NCI-H2171 treated with DMSO at 0.1 percent for 48 hours (cell line): ENCODE measurements around the gene GPC2.
"Not testable (repeated sequence)": the region's sequence is repeated elsewhere in the genome, so short reads cannot be mapped to it uniquely, and the experiment has no call there.

Experiments used
- DNase-seq: peaks from one replicate; lab custom pipeline; 2025; lab: John Stamatoyannopoulos, UW

The GPC2 gene, protein sequence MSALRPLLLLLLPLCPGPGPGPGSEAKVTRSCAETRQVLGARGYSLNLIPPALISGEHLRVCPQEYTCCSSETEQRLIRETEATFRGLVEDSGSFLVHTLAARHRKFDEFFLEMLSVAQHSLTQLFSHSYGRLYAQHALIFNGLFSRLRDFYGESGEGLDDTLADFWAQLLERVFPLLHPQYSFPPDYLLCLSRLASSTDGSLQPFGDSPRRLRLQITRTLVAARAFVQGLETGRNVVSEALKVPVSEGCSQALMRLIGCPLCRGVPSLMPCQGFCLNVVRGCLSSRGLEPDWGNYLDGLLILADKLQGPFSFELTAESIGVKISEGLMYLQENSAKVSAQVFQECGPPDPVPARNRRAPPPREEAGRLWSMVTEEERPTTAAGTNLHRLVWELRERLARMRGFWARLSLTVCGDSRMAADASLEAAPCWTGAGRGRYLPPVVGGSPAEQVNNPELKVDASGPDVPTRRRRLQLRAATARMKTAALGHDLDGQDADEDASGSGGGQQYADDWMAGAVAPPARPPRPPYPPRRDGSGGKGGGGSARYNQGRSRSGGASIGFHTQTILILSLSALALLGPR

DNA sequence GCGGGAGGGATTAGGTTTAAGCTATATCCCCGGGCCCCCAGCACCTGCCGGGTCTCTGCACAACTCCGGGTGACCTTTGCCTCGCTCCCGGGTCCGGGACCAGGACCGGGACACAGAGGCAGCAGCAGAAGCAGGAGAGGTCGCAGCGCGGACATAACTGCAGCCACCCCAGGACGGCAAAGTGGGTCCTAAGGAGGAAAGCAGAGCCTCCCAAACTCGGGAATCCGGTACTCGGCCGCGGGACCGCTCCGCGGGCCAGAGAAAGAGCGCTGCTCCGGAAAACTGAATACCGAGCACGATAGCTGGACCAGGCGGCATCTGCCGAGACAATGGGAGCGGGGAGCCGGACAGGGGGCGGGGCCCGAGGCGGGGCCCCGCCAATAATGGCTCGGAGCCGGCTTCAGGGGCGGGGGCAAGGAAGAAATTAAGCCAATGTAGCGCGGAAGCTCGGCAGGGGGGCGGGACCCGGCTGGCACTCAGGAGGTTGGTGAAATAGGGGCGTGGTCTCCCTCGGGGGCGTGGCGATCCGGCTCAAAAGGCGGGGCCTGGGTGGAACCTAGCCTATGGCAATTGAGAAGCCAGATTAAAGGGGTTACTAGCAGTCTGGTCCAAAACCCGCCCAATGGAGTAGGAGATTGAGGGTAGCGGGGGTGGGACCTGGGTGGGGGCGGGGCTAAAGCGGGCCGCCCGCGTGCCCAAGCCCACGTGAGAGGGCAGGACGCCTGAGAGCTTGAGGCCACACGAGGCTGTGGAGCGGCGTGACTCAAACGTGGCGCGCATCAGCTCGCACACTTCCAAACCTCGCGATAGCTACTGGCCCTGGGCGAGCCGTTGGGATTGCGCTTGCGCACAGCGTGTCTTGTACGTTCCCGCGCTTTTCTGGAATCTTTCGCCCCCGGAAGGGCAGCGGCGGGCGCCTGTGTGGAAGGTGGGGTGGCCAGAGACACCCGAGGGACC lies at the start of gene GPC2, which contains the start of gene STAG3:
TSS of gene GPC2 (minus strand) at position 337 of the 957 bp plus-strand sequence. CDS start at position 155, 182 bp downstream.
TSS of gene STAG3 (plus strand) at position 874 of the 957 bp plus-strand sequence. CDS start 2,639 bp downstream, outside the sequence.
- peak; percentile 96 for DNase-seq

DNA sequence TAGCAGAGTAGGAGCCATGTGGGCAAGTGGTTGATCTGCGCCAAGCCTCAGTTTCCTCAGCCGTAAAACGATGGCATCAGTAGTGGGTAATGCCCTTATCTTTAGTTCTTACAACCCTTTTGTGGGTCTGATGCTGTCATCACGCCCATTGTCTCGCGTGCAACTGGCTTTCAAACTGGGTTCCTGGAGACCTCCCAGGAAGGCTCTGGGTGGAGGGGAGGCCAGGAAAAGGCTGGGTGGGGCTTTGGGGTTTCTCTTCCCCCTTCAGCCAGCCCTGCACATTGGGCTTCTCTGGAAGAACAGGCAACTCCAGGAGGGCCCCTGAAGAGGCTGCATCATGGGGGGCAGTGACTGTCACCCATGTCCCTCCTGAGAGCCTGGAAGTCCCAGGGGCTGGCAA lies 47.7 kb upstream of the GPC2 start:
- DNase-seq: not testable (repeated sequence)

DNA sequence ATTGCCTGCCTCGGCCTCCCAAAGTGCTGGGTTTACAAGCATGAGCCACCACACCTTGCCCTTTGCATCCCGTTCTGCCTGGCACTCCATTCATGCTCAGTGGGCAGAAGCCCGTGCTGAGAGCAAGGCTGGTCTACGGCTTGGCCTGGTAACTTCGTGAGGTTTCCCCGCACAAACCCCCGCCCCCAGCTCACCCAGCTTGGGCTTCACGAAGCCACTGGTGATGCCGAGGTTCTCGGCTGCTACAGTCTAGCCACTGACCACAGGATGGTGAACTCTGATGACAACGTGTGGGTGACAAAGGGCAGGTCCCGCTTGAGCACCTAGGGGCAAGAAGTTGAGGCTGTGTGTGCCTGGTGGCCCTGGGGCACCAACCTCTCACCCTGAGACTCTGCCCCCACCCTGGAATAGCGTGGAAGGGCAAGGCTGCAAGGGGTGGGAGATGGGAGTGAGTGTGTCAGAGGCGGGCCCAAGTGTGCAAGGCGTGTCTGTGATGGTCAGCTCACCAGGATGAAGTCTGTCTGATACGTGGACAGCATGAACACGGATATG lies 46.3 kb upstream of the GPC2 start:
- not testable (repeated sequence) for DNase-seq

DNA sequence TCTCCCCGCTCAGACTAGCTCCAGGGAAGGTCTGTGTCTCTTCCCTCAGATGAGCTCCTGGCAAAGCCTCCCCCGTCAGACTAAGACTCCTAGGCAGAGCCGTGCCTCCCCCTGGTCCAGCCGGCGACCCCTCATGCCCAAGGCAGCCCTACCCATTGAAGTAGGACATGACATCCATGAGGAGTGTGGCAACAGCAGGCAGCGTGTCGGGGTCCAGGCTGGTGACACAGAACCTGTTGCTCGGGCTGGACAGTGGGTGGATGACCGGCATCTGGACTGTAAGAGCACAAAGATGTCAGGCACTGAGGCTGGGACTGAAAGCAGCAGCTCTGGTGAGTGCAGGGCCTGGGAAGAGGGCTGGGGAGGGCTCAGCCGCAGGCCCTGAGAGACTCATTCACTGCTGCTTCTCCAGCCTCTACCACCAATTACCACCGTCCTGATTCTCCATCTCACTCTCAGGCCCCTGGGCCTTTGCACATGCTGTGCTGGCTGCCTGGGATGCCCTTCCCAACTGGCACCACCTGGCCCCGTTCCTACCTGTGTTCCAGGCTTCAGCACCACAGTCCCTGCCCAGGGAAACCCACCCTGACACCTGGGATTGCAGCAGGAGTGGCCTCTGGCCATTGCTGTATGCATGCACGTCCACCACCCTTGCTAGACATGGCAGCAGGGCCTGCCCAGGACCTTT lies 45.4 kb upstream of the GPC2 start:
- no peak for DNase-seq

DNA sequence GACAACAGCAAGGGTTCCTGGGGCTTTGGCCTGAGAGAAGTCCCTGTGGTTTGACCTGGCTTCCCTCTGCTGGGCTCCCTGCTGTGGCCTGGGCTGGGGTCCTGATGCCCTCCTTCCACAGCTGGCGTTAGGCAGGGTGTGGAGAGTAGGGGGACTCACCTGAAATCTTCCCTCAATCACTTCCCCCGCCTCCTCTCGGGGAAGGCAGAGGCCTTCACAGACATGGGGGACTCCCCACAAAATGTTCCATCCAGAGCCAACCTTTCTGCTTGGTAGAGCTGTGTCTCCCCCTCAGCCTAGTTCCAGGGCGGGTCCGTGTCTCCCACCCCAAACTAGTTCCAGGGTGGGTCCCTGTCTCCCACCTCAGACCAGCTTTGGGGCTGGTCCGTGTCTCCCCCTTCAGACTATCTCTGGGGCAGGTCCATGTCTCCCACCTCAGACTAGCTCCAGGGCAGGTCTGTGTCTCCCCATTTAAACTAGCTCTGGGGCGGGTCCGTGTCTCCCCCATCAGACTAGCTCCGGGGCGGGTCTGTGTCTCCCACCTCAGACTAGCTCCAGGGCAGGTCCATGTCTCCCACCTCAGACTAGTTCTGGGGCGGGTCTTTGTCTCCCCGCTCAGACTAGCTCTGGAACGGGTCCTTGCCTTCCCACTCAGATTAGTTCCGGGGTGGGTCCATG lies 44.7 kb upstream of the GPC2 start:
- DNase-seq: no peak

DNA sequence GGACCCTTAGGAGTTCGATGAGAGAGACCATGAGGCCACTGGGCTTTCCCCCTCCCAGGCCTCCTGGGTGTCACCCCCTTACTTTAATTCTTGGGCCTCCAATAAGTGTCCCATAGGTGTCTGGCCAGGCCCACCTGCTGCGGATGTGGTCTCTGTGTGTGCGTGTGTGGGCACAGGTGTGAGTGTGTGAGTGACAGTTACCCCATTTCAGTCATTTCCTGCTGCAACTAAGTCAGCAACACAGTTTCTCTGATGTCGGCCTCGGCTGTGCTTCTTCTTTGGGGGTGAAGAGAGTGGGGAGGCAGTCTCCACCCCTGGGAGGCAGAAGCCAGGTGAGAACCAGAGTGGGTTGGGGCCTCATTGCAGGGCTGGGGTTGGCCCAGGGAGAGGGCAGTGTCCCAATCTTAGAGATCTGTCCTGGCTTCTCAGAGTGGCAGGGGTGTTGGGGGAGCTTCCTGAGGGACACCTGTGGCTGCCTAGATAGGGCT lies 44.1 kb upstream of the GPC2 start:
- no peak for DNase-seq

DNA sequence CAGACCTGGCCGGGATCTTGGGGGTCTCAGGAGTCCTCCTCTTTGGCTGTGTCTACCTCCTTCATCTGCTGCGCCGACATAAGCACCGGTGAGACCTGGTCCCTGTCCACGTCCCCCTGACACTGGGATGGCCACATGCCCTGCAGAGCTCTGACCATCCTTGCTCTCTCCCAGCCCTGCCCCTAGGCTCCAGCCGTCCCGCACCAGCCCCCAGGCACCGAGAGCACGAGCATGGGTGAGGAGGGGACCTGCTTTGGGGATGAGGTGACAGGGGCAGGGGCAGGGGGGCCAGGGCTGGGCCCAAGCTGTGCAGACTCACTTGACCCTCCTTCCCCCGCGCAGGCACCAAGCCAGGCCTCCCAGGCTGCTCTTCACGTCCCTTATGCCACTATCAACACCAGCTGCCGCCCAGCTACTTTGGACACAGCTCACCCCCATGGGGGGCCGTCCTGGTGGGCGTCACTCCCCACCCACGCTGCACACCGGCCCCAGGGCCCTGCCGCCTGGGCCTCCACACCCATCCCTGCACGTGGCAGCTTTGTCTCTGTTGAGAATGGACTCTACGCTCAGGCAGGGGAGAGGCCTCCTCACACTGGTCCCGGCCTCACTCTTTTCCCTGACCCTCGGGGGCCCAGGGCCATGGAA lies 43.5 kb upstream of the GPC2 start:
- DNase-seq: no peak

DNA sequence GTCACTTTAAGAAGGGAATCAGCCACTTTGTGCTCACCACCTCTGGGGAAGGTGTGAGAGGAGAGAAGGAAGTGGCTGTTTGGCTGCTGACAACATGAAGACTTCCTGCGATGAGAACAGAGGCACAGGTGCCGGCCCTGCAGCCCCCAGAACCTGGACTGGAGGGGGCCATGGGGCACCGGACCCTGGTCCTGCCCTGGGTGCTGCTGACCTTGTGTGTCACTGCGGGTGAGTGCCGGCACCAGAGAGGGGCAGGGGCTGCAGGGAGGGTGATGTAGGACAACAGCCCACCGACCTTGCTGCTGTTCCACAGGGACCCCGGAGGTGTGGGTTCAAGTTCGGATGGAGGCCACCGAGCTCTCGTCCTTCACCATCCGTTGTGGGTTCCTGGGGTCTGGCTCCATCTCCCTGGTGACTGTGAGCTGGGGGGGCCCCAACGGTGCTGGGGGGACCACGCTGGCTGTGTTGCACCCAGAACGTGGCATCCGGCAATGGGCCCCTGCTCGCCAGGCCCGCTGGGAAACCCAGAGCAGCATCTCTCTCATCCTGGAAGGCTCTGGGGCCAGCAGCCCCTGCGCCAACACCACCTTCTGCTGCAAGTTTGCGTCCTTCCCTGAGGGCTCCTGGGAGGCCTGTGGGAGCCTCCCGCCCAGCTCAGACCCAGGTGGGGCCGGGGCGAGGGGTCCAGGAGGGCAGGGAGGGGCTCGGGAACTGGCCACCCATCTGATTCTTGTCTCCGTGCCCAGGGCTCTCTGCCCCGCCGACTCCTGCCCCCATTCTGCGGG lies 42.8 kb upstream of the GPC2 start, which contains the start of gene PVRIG:
TSS of gene PVRIG (plus strand) at position 149 of the 785 bp plus-strand sequence. CDS start at position 171, 22 bp downstream.
- DNase-seq: not testable (repeated sequence)

DNA sequence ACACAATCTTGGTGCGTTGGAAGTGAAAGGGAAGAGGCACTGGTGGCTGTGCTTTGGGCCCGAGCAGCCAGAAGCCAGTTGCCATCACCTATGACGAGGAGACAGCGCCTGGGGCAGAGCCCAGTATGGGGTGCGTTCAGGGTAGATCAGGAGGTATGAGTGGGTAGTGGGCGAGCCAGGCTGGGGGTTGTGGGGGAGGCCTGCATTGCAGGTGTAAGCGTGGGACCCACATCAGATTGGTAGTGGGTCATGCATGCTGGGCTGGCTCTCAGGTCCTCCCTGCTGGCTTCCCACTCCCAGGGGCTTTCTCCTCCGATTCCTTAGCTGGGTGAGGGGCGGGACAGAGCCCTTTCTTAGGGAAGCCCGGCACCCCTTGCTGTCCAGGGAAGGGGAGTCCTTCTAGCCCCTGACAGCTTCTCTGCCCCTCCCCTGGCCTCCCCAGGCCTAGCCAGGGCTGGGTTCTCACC lies 42.1 kb upstream of the GPC2 start:
- no peak for DNase-seq

DNA sequence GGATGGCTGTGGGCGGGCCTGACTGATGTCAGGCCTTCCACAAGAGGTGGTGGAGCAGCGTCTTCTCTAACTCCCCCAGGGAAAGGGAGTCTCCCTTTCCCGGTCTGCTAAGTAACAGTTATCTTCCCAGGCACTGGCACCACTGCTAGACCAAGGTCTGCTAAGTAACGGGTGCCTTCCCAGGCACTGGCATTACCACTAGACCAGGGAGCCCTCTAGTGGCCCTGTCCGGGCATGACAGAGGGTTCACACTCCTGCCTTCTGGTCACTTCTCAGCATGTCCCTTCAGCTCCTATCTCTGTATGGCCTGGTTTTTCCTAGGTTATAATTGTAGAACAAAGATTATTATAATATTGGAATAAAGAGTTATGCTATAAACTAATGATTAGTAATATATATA lies 40.8 kb upstream of the GPC2 start:
- peak; percentile 67 for DNase-seq

DNA sequence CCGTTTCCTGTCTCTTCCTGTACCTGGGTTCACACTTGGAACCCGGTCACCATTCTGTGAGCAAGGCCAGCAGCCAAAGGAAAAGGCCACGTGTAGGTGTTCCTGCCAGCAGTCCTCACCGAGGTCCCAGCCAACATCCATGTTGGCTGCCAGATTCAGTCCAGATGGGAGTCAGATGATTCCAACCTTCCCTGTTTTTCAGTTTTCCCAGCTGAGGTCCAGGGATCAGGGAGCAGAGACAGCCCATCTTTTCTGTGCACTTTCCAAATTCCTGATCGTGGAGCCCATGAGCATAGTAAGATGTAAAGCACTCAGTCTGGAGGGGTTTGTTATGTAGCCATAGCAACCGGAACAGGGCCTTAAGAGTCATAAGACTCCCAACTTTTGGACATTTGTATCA lies 38.7 kb upstream of the GPC2 start:
- no peak for DNase-seq

DNA sequence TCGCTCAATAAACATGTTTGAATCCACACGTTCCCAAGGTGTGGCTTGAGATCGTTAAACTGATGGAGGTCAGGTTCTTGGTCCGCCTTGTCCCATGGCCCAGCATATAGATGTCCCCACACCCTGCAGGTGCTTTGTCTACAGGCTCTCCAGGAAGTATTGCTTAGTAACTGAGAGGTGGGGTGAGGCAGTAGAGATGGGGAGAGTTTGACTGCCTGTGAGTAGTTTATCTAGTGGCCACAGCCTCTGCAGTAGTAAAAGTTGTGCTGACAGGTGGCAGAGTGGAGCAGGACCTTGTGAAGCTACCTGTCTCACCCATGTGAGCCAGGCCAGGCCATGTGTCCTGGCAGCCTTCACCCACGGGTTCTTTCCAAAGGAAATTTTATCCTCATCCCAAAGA lies 37.2 kb upstream of the GPC2 start:
- DNase-seq: not testable (repeated sequence)

DNA sequence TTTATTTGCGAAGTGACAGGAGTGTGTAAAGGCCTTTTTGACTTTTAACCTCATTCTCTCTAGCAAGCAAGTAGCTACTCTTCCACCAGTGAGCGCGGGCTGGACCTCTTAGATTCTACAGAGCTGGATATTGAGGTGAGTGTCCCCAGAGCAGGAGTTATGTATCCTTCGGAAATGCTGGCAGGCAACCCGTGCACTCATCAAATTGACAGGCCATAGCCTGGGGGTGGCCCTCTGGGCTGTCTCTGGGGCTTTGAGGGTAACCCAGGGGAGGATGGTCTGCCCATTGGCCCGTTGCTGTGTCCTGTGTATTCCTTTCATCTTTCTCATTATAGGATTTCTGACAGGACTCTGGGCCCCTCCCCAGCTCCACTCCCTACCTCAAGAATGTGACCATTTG lies 36.5 kb upstream of the GPC2 start:
- DNase-seq: no peak

DNA sequence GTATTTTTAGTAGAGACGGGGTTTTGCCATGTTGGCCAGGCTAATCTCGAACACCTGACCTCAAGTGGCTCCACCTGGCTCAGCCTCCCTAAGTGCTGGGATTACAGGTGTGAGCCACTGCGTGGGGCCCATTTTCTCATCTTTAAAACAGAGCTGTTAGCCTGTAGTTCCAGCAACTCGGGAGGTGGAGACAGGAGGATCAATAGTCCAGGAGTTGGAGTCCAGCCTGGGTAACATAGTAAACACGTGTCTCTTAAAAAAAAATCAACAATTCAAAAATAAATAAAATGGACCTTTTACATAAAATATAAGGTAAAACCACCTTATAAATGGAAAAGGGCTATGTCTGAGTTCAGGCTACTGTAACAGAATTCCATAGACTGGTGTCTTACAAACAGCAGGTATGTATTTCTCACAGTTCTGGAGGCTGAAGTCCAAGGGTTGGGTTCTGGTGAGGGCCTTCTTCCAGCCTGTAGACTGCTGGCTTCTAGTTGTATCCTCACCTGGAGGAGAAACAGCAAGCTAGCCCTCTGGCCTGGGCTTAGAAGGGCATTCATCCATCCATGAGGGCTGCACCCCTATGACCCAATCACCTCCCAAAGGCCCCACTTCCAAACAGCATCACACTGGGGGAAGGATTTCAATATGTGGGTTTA lies 35.6 kb upstream of the GPC2 start:
- no peak for DNase-seq

DNA sequence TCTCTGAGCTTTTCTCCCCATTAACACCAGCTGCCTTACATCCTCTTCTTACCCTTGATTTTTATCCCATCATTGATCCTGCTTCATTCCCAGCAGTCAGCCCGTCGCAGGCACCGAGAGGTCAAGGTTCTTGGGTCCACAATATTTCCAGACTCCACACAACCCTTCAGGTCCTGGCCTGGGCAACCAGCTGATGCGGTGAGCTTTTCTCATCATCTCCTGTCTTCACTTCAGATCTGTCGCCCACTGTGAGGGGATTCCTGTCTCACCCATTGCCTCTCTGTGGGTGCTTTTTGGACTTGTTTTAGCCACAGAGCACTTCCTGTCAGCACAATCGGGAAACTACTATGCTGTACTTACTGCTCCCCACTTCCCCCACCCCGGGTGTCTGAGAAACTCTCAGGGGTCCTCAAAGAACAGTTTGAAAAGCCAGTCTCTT lies 34.2 kb upstream of the GPC2 start:
- no peak for DNase-seq

DNA sequence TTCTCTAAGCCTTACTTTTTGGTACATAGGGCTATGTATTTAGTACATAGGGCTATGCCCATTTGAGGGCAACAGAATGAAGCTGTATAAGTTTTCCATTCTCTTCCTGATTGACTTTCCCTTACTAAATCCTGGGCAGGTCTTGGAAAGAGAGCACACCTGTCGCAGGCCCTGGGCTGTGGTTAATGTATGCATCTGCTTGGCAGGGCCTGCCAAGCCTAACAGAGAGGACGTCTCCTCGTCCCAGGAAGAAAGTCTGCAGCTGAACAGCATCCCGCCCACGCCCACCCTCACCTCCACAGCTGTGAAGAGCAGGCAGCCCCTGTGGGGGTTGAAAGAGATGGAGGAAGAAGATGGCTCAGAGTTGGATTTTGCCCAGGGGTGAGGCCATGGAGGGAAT lies 33.6 kb upstream of the GPC2 start:
- no peak for DNase-seq

DNA sequence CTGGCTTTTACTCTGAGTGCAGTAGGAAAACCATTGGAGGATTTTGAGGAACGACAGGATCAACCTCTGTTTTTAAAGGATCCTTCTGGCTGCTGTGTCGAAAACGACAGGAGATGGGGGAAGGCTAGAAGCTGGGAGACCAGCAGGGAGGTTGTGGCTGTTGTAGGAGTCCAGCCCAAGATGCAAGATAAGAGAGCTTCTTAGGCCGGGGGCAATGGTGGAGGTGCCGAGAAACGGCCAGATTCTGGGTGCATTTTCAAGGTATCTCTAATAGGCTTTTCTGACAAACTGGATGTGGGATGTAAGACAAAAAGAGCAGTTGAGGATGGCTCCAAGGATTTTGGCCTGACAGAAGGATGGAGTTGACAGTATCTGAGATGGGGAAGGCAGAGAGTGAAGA lies 32.3 kb upstream of the GPC2 start:
- DNase-seq: no peak

DNA sequence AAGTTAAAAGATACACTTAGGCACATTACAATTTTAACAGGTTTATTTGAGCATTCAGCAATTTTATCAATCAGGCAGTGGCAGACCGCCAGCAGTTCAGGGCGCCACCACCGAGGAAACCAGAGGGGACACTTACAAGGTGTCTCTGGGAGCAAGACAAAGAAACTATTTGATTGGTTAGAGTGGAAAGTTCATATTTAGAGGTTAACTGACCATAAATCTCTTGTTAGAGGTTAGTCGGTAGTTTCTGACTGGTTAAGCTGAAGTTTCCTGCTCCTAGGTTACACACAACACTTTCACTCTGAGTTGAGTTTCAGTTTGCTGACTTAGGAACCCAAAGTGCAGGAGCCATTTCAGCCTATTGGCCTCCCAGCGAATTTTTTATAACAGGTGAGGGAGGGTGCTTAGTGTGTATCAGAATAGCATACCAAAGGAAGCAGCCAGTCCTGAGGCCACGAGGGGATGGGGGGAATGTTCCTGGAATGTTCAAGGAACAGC lies 31.8 kb upstream of the GPC2 start:
- DNase-seq: no peak
